Brain microvascular endothelial cell (primary cell): Measurements from ENCODE around the gene PCDHB13.
"Not testable (repeated sequence)": the region's sequence is repeated elsewhere in the genome, so short reads cannot be mapped to it uniquely, and the experiment has no call there.

Experiments used
- DNase-seq: peaks from one replicate; pipeline ENCODE4 v3.0.0-alpha.2; 2020
- H3K27ac ChIP-seq: fragments of 250-450 bp; sonication (Bioruptor Pico); 2 replicates; pipeline ENCODE4 v1.5.1; 2020; ENCODE audit warnings: mild to moderate bottlenecking, moderate library complexity
- H3K27me3 ChIP-seq: fragments of 250-450 bp; sonication (Bioruptor Pico); replicated peaks from 2 replicates; pipeline ENCODE4 v1.5.1; 2020; ENCODE audit warnings: mild to moderate bottlenecking
- H3K36me3 ChIP-seq: fragments of 250-450 bp; sonication (Bioruptor Pico); replicated peaks from 2 replicates; pipeline ENCODE4 v1.5.1; 2020; ENCODE audit warnings: mild to moderate bottlenecking
- H3K4me3 ChIP-seq: 2 replicates; pipeline ENCODE4 v1.5.1; 2011; ENCODE audit warnings: low read depth, mild to moderate bottlenecking, control low read depth, low read length, moderate library complexity
- CTCF ChIP-seq: IDR thresholded peaks from 2 replicates; pipeline ENCODE4 v1.5.1; 2011; ENCODE audit warnings: low read depth, mild to moderate bottlenecking, moderate library complexity, low read length, control low read depth, inconsistent platforms; ENCODE audit errors: missing control alignments
- in situ Hi-C: cut with HindIII; loops from 2 replicates; pipeline ENCODE4 v1.10.0; 2017; ENCODE audit warnings: low sequenced_read_pairs, low pct_ligation_motif_present

Gene PCDHB13

GRCh38 chr5:141245250-141245717 is 31.6 kb downstream of the PCDHB13 start, which contains the start of gene PCDHB15:
TSS of gene PCDHB15 (plus strand) at chr5:141245395. CDS start at chr5:141245579, 184 bp downstream.
- no peak for DNase-seq
- H3K27ac ChIP-seq = no peak within 1 kb of the TSS
- in situ Hi-C loops = no loop called here
- H3K4me3 ChIP-seq = no peak within 1 kb of the TSS
- no peak for TF ChIP-seq CTCF
- H3K36me3 ChIP-seq = no peaks in the 10 kb centered on the region
- no peaks in the 10 kb centered on the region for H3K27me3 ChIP-seq

GRCh38 chr5:141246971-141247370 is 33.3 kb downstream of the PCDHB13 start:
- in situ Hi-C loops, H3K27ac ChIP-seq, DNase-seq: not testable (repeated sequence)

GRCh38 chr5:141247434-141247833 is 33.7 kb downstream of the PCDHB13 start:
- H3K27ac ChIP-seq, in situ Hi-C loops, H3K36me3 ChIP-seq, H3K4me3 ChIP-seq, H3K27me3 ChIP-seq, DNase-seq: not testable (repeated sequence)

More at GRCh38 chr5:141246971-141247370, 33.3 kb downstream of the PCDHB13 start:
- H3K27me3 ChIP-seq, H3K36me3 ChIP-seq, H3K4me3 ChIP-seq: not testable (repeated sequence)

GRCh38 chr5:141250576-141250975 is 36.9 kb downstream of the PCDHB13 start:
- Histone ChIP-seq H3K27ac (no peak overlapping the region), H3K36me3 (no peaks in the 10 kb centered on the region), H3K27me3 (no peaks in the 10 kb centered on the region), H3K4me3 (no peak overlapping the region)
- no peak for TF ChIP-seq CTCF
- in situ Hi-C loops = no loop called here
- DNase-seq = no peak

- Histone ChIP-seq H3K4me3 (no peak overlapping the region), H3K27me3 (no peaks in the 10 kb centered on the region), H3K27ac (no peak overlapping the region), H3K36me3 (no peaks in the 10 kb centered on the region)
- in situ Hi-C loops = no loop called here
- no peak for TF ChIP-seq CTCF
- DNase-seq = no peak
Measured at GRCh38 chr5:141258464-141258863, 44.7 kb downstream of the PCDHB13 start.

- Histone ChIP-seq H3K27me3 (no peaks in the 10 kb centered on the region), H3K4me3 (no peak overlapping the region), H3K27ac (no peak overlapping the region), H3K36me3 (no peaks in the 10 kb centered on the region)
- TF ChIP-seq CTCF = no peak
- no peak for DNase-seq
- in situ Hi-C loops = no loop called here
Measured at GRCh38 chr5:141258948-141259347, 45.2 kb downstream of the PCDHB13 start.
